Measurements from ENCODE around the gene TRIM66. TPM values are rescaled to one million over a fixed set of nuclear protein-coding genes. Genes with fewer than 3 reads are reported as not detected.
A peak's percentile ranks its signal among the peaks of the same experiment; 100 is the strongest.

Gene TRIM66
- polyA plus RNA-seq, 2 of the 4 experiments (the other 2 are of a cell fraction), result 2.5 to 9.8 TPM

DNA sequence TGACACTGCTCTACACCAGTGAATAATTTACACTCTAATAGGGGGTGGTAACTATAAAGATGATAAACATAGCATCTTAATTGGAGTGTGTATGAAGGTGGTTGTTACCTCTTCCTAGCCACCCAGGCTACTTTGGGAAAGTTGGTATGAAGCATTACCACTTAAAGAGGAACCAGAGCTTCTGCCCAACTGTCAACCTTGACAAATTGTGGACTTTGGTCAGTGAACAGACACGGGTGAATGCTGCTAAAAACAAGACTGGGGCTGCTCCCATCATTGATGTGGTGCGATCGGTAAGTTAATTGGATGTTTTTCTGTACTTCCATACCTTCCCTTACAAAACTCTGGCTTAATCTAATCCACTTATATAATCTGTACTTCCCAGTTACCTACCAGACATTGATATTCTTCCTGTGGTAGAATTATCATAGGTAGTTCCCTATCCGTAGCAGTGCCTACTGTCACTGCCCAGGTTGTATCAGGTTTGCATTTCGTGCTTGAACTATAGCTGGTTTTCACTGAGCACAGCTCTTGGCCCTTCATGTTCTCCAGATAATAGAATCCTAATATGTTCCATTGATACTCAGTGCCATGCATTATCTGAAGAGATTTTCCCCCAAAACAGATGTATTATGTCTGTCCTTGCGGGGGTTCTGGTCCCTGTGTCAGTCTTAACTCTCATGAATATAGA is 2.3 kb upstream of the TRIM66 start:
- ChIA-PET CTCF (no interaction called here), POLR2A (no interaction called here)

DNA sequence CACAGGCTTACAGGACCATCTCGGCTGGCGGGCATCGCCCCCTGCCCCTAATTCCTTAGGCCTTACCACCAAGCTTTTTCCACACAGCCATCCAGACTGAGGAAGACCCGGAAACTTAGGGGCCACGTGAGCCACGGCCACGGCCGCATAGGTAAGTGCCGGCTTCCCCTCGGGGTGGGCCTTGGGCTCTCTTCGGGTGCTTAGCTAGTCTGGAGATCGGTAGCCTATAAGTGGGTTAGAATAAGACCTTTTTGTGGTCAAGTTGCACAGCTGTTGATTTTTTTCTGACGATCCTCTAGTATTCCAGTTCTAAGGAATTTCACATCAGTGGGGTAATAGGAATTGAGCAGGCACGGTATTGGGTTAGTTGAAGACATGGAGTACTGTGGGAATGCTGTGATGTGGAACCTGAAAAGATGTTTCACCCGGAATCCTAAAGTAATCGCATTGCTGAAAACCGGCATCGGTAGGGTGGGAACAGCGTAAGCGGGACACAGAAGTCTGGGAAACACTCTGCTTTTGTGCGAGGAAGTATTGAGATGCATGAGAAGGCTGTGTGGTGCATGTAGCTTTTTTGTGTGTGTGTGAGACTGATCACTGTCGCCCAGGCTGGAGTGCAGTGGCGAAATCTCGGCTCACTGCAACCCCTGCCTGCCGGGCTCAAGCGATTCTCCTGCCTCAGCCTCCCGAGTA is 796 bp upstream of the TRIM66 start:
- DNase-seq (ENCODE audit: low read depth in 1 of 2, low spot score in 1 of 2) (no peak), ATAC-seq (peak in 1 of 2 experiments; percentile 14; a peak in 3 of 6 replicates), FAIRE-seq (no peak)
- Histone ChIP-seq H3K27ac (peak overlapping the region; percentile 95 to 98), H3K4me1 (peaks cover 42% of the 10 kb centered on the region), H3K9me3 (no peaks in the 10 kb centered on the region), H3K4me2 (peak overlapping the region; percentile 98), H3K4me3 (peak overlapping the region; percentile 76)
- ChIA-PET CTCF (interaction anchor here (0.9 to 1.6 kb wide), 6 partner anchors 10 to 696 kb away, joined by 3 to 4 read pairs (median 3); partner anchors contain the start of gene EIF3F), POLR2A (interaction anchor here (0.6 to 2.5 kb wide), 9 partner anchors 10 to 675 kb away, joined by 3 to 17 read pairs (median 9); partner anchors contain the start of genes AKIP1, STK33 and TMEM9B)
- under 1% methylated on average over 27 of the region's 27 CpGs for WGBS (ENCODE audit: missing lambda C conversion rate)
- no peak for TF ChIP-seq JUN (IDR thresholded peaks at IDR 0.05)
- TF ChIP-seq HOXA7 (CRISPR knock-in tag; IDR thresholded peaks at IDR 0.05), result no peak
- no peak for TF ChIP-seq E2F6 (IDR thresholded peaks at IDR 0.05; ENCODE audit: borderline replicate concordance, low read depth)
- 0 out of 2 replicates have a peak, but pooled peaks have one; percentile 76 for TF ChIP-seq MYC (IDR thresholded peaks at IDR 0.05; ENCODE audit: borderline replicate concordance, low read length)
- no peak for TF ChIP-seq HDAC2 (IDR thresholded peaks at IDR 0.05)
- TF ChIP-seq POLR2AphosphoS2 (conservative IDR thresholded peaks at IDR 0.05; ENCODE audit: low read length), result no peak
- TF ChIP-seq, protein P1, sequence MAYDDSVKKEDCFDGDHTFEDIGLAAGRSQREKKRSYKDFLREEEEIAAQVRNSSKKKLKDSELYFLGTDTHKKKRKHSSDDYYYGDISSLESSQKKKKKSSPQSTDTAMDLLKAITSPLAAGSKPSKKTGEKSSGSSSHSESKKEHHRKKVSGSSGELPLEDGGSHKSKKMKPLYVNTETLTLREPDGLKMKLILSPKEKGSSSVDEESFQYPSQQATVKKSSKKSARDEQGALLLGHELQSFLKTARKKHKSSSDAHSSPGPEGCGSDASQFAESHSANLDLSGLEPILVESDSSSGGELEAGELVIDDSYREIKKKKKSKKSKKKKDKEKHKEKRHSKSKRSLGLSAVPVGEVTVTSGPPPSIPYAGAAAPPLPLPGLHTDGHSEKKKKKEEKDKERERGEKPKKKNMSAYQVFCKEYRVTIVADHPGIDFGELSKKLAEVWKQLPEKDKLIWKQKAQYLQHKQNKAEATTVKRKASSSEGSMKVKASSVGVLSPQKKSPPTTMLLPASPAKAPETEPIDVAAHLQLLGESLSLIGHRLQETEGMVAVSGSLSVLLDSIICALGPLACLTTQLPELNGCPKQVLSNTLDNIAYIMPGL (CRISPR knock-in tag; IDR thresholded peaks at IDR 0.05; ENCODE audit: borderline replicate concordance), result 0 out of 2 replicates have a peak, but pooled peaks have one; percentile 12
- TF ChIP-seq RNF2 (IDR thresholded peaks at IDR 0.05; ENCODE audit: borderline replicate concordance, low read depth), result no peak
- TF ChIP-seq USF2 (IDR thresholded peaks at IDR 0.05), result 0 out of 2 replicates have a peak, but pooled peaks have one; percentile 4
- TF ChIP-seq RFX5 (IDR thresholded peaks at IDR 0.05), result no peak
- no peak for TF ChIP-seq ZC3H11A (IDR thresholded peaks at IDR 0.05)
- TF ChIP-seq RCOR1 (IDR thresholded peaks at IDR 0.05; ENCODE audit: low read depth, low read length), result no peak
- 0 out of 2 replicates have a peak, but pooled peaks have one; percentile 39 for TF ChIP-seq KDM5A (IDR thresholded peaks at IDR 0.05)
- no peak for TF ChIP-seq HEYL (CRISPR knock-in tag; IDR thresholded peaks at IDR 0.05)
- TF ChIP-seq RAD21 (conservative IDR thresholded peaks at IDR 0.05 in 1 of 2, IDR thresholded peaks at IDR 0.05 in 1 of 2), result no peak

More for the DNA sequence above, 2.3 kb upstream of the TRIM66 start:
- H3K4me1 ChIP-seq, result peaks cover 47% of the 10 kb centered on the region
- FAIRE-seq, result no peak
- H3K4me3 ChIP-seq, result peak overlapping the region; percentile 76
- TF ChIP-seq CHD4 (IDR thresholded peaks at IDR 0.05; ENCODE audit: borderline replicate concordance) (no peak), RARB (CRISPR knock-in tag; IDR thresholded peaks at IDR 0.05) (no peak), ESRRA (IDR thresholded peaks at IDR 0.05; ENCODE audit: borderline replicate concordance, low read length) (no peak), RNF2 (IDR thresholded peaks at IDR 0.05; ENCODE audit: borderline replicate concordance, low read depth) (no peak), JUN (IDR thresholded peaks at IDR 0.05) (no peak), FOXS1 (CRISPR knock-in tag; IDR thresholded peaks at IDR 0.05) (no peak), KDM5A (IDR thresholded peaks at IDR 0.05) (no peak), HEYL (CRISPR knock-in tag; IDR thresholded peaks at IDR 0.05) (no peak), MYC (IDR thresholded peaks at IDR 0.05; ENCODE audit: borderline replicate concordance, low read length) (no peak), PHF8 (IDR thresholded peaks at IDR 0.05; ENCODE audit: borderline replicate concordance, low read depth) (no peak), SMC3 (IDR thresholded peaks at IDR 0.05) (no peak), GATA3 (IDR thresholded peaks at IDR 0.05; ENCODE audit: borderline replicate concordance) (no peak), EHF (CRISPR knock-in tag; IDR thresholded peaks at IDR 0.05) (no peak), RAD21 (conservative IDR thresholded peaks at IDR 0.05 in 1 of 2, IDR thresholded peaks at IDR 0.05 in 1 of 2) (no peak), E2F6 (IDR thresholded peaks at IDR 0.05; ENCODE audit: borderline replicate concordance, low read depth) (no peak), POLR2AphosphoS2 (conservative IDR thresholded peaks at IDR 0.05; ENCODE audit: low read length) (no peak)
- TF ChIP-seq, protein P2, sequence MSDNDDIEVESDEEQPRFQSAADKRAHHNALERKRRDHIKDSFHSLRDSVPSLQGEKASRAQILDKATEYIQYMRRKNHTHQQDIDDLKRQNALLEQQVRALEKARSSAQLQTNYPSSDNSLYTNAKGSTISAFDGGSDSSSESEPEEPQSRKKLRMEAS (IDR thresholded peaks at IDR 0.05), result no peak
- TF ChIP-seq, protein P3, sequence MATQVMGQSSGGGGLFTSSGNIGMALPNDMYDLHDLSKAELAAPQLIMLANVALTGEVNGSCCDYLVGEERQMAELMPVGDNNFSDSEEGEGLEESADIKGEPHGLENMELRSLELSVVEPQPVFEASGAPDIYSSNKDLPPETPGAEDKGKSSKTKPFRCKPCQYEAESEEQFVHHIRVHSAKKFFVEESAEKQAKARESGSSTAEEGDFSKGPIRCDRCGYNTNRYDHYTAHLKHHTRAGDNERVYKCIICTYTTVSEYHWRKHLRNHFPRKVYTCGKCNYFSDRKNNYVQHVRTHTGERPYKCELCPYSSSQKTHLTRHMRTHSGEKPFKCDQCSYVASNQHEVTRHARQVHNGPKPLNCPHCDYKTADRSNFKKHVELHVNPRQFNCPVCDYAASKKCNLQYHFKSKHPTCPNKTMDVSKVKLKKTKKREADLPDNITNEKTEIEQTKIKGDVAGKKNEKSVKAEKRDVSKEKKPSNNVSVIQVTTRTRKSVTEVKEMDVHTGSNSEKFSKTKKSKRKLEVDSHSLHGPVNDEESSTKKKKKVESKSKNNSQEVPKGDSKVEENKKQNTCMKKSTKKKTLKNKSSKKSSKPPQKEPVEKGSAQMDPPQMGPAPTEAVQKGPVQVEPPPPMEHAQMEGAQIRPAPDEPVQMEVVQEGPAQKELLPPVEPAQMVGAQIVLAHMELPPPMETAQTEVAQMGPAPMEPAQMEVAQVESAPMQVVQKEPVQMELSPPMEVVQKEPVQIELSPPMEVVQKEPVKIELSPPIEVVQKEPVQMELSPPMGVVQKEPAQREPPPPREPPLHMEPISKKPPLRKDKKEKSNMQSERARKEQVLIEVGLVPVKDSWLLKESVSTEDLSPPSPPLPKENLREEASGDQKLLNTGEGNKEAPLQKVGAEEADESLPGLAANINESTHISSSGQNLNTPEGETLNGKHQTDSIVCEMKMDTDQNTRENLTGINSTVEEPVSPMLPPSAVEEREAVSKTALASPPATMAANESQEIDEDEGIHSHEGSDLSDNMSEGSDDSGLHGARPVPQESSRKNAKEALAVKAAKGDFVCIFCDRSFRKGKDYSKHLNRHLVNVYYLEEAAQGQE (IDR thresholded peaks at IDR 0.05), result no peak
- H3K4me2 ChIP-seq, result peak overlapping the region; percentile 98
- DNase-seq (ENCODE audit: low read depth in 1 of 2, low spot score in 1 of 2), result no peak
- peak overlapping the region; percentile 95 to 98; a peak in 5 of 6 replicates for H3K27ac ChIP-seq
- ATAC-seq, result no peak
- H3K9me3 ChIP-seq, result no peaks in the 10 kb centered on the region
- 77% methylated on average over 6 of the region's 6 CpGs for WGBS (ENCODE audit: missing lambda C conversion rate)
